Measurements from ENCODE around the gene RBMS3. TPM values are rescaled to one million over a fixed set of nuclear protein-coding genes. Genes with fewer than 3 reads are reported as not detected.

The RBMS3 gene
- total RNA-seq, 3 donors from 2014 or later, result 0.81 to 1.9 (median 1.1) TPM

DNA sequence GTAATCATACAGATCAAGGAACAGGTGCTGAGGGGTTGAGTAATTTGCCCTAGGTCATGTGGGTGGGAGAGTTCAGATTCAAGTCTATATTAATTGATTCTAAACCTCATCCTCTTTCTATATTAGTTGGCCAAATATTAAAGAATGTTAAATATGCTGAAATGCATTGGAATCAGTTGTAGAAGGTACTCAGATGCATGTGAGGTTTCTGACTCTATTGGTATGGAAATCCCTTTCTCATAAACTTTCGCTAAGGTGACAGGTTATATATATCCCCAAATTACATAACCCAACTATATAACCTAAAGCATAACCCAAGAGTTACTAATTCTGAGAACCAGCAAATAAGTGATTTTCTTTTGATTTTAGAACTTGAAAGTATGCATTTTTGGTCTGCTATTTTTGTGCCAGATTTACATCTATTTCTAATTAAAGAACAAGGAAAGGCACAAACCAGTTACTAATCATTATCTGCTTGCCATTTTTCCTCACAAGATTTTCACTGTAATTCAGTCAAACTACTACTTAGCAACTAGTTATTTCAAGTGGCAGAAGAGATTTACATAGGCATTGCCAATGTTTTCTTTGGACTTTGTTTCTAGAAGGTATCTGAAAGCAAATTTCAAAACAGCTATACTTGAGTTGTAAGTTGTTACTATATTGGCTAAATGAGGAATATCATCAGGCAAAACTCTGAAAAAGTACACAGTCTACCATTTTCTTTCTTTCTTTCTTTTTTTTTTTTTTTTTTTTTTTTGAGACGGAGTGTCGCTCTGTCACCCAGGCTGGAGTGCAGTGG is 201.3 kb downstream of the RBMS3 start:
- ATAC-seq (no peak), DNase-seq (no peak)
- Mint-ChIP-seq H3K4me1 (ENCODE audit: low read depth) (no peaks in the 10 kb centered on the region), H3K9me3 (no peaks in the 10 kb centered on the region), H3K36me3 (ENCODE audit: insufficient read depth) (no peaks in the 10 kb centered on the region), H3K4me3 (no peak overlapping the region), H3K27me3 (ENCODE audit: low read depth) (no peaks in the 10 kb centered on the region)

GRCh38 chr3:29484633-29485032 is 203.8 kb downstream of the RBMS3 start:
- H3K4me1 Mint-ChIP-seq (ENCODE audit: low read depth), result no peaks in the 10 kb centered on the region
- peaks cover 2% of the 10 kb centered on the region for H3K36me3 Mint-ChIP-seq (ENCODE audit: insufficient read depth)

DNA sequence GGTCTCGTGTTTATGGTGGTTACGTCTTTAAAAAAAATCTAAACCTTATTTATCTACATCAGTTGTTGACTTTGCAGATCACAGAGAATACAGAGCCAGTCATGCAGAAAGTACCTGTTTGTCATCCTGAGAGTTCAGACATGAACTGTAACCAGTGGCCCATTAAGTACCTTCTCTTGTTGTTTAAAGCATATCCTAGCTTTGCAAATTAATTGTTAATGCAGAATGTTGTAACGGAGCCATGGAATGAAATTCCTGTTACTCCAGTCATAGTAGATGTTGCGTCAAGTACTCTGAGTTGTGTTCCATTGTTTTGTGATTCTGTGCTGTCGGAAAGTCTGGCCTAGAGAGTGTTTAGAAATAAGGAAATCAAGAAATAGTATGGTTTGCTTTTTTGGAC is 205.2 kb downstream of the RBMS3 start:
- no peak for ATAC-seq
- H3K36me3 Mint-ChIP-seq (ENCODE audit: insufficient read depth), result peaks cover 2% of the 10 kb centered on the region
- H3K9me3 Mint-ChIP-seq, result peaks cover 5% of the 10 kb centered on the region
- H3K27me3 Mint-ChIP-seq (ENCODE audit: low read depth), result no peaks in the 10 kb centered on the region
- no peaks in the 10 kb centered on the region for H3K4me1 Mint-ChIP-seq (ENCODE audit: low read depth)
- DNase-seq, result no peak
- no peak overlapping the region for H3K4me3 Mint-ChIP-seq

More at GRCh38 chr3:29484633-29485032, 203.8 kb downstream of the RBMS3 start:
- Mint-ChIP-seq H3K4me3 (no peak overlapping the region), H3K27me3 (ENCODE audit: low read depth) (no peaks in the 10 kb centered on the region), H3K9me3 (no peaks in the 10 kb centered on the region)
- ATAC-seq, result no peak
- DNase-seq, result no peak

- Mint-ChIP-seq H3K36me3 (ENCODE audit: insufficient read depth) (peaks cover 2% of the 10 kb centered on the region), H3K4me3 (no peak overlapping the region), H3K27me3 (ENCODE audit: low read depth) (no peaks in the 10 kb centered on the region), H3K9me3 (peaks cover 5% of the 10 kb centered on the region), H3K4me1 (ENCODE audit: low read depth) (no peaks in the 10 kb centered on the region)
- DNase-seq (no peak), ATAC-seq (no peak)
Measured at GRCh38 chr3:29486917-29487316, 206.0 kb downstream of the RBMS3 start.

GRCh38 chr3:29488922-29489321 is 208.1 kb downstream of the RBMS3 start:
- Mint-ChIP-seq H3K4me1 (ENCODE audit: low read depth) (no peaks in the 10 kb centered on the region), H3K27me3 (ENCODE audit: low read depth) (no peaks in the 10 kb centered on the region), H3K36me3 (ENCODE audit: insufficient read depth) (peaks cover 2% of the 10 kb centered on the region), H3K9me3 (peaks cover 10% of the 10 kb centered on the region), H3K4me3 (no peak overlapping the region)
- no peak for ATAC-seq
- no peak for DNase-seq

- no peak for ATAC-seq
- H3K9me3 Mint-ChIP-seq, result peaks cover 10% of the 10 kb centered on the region
- no peak for DNase-seq
- no peak overlapping the region for H3K4me3 Mint-ChIP-seq
- peaks cover 2% of the 10 kb centered on the region for H3K36me3 Mint-ChIP-seq (ENCODE audit: insufficient read depth)
- no peaks in the 10 kb centered on the region for H3K4me1 Mint-ChIP-seq (ENCODE audit: low read depth)
- H3K27me3 Mint-ChIP-seq (ENCODE audit: low read depth), result no peaks in the 10 kb centered on the region
Measured at GRCh38 chr3:29493109-29493508, 212.2 kb downstream of the RBMS3 start.

DNA sequence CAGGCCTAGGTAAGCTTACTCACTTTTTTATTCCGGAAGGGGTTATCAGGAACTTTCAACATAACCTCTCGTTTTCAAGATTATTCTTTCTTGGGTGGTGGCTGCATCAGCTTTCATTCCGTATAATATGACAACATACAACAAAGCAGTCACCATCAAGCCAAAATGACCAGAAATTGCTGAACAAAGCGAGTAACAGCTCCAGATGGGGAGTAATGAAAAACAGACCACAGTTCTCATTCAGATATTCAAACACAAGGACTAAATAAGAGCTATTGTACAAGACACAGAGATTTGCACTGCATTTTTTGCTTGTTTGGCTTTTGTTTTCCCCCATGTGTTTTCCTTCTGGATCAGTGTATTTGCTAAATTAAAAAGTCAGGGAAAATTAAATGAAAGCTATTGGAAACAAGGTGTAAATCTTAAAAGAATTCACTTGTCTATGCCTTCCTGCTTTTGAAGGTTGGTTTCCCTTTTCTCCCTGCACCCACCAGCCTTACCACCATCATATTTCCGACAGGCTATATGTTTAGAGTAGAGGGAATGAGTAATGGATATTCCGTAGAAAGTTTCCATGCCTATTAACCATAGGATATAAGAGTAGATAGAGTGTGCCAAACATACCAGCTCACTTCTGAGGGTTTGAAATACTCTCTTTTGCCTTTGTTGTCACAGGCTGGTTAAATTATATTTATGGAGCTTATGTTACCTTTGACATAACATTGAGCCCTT is 213.6 kb downstream of the RBMS3 start:
- H3K36me3 Mint-ChIP-seq (ENCODE audit: insufficient read depth), result peaks cover under 1% of the 10 kb centered on the region
- DNase-seq (no peak), ATAC-seq (no peak)
- no peaks in the 10 kb centered on the region for H3K4me1 Mint-ChIP-seq (ENCODE audit: low read depth)
- H3K27me3 Mint-ChIP-seq (ENCODE audit: low read depth), result no peaks in the 10 kb centered on the region
- H3K9me3 Mint-ChIP-seq, result peaks cover 10% of the 10 kb centered on the region
- H3K4me3 Mint-ChIP-seq, result no peak overlapping the region

GRCh38 chr3:29497282-29497681 is 216.4 kb downstream of the RBMS3 start:
- no peak overlapping the region for H3K4me3 Mint-ChIP-seq
- no peaks in the 10 kb centered on the region for H3K4me1 Mint-ChIP-seq (ENCODE audit: low read depth)

GRCh38 chr3:29502771-29503170 is 221.9 kb downstream of the RBMS3 start:
- Mint-ChIP-seq H3K4me3 (no peak overlapping the region), H3K27me3 (ENCODE audit: low read depth) (no peaks in the 10 kb centered on the region), H3K36me3 (ENCODE audit: insufficient read depth) (no peaks in the 10 kb centered on the region), H3K9me3 (no peaks in the 10 kb centered on the region), H3K4me1 (ENCODE audit: low read depth) (no peaks in the 10 kb centered on the region)
- ATAC-seq, result no peak
- DNase-seq, result no peak

More at GRCh38 chr3:29497282-29497681, 216.4 kb downstream of the RBMS3 start:
- ATAC-seq (no peak), DNase-seq (no peak)
- H3K36me3 Mint-ChIP-seq (ENCODE audit: insufficient read depth), result no peaks in the 10 kb centered on the region
- H3K27me3 Mint-ChIP-seq (ENCODE audit: low read depth), result no peaks in the 10 kb centered on the region
- peaks cover 3% of the 10 kb centered on the region for H3K9me3 Mint-ChIP-seq

- Mint-ChIP-seq H3K27me3 (ENCODE audit: low read depth) (no peaks in the 10 kb centered on the region), H3K4me1 (ENCODE audit: low read depth) (no peaks in the 10 kb centered on the region), H3K4me3 (no peak overlapping the region), H3K9me3 (no peaks in the 10 kb centered on the region), H3K36me3 (ENCODE audit: insufficient read depth) (no peaks in the 10 kb centered on the region)
- ATAC-seq, result no peak
- no peak for DNase-seq
Measured at GRCh38 chr3:29503314-29503713, 222.4 kb downstream of the RBMS3 start.

DNA sequence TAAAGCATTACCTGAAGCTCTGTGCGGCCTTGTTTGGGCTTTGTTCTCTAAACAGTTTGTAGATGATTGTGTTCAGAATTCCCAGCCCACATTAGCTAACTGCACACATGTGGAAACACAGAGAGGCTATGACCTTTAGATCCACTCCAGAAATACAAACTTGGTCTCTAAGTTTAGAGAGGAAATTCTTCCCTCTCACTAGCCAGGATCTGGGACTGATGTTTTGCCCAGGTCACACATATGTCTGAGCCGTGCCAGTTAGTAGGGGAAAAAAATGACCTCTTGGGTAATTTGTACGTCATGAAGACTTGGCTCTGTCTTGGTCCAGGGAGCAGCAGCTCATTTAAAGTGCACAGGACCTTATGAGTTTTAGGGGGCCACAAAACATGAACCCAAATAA is 223.1 kb downstream of the RBMS3 start:
- H3K27me3 Mint-ChIP-seq (ENCODE audit: low read depth), result no peaks in the 10 kb centered on the region
- no peaks in the 10 kb centered on the region for H3K9me3 Mint-ChIP-seq
- no peak overlapping the region for H3K4me3 Mint-ChIP-seq
- H3K4me1 Mint-ChIP-seq (ENCODE audit: low read depth), result no peaks in the 10 kb centered on the region
- DNase-seq, result no peak
- ATAC-seq, result no peak
- no peaks in the 10 kb centered on the region for H3K36me3 Mint-ChIP-seq (ENCODE audit: insufficient read depth)

DNA sequence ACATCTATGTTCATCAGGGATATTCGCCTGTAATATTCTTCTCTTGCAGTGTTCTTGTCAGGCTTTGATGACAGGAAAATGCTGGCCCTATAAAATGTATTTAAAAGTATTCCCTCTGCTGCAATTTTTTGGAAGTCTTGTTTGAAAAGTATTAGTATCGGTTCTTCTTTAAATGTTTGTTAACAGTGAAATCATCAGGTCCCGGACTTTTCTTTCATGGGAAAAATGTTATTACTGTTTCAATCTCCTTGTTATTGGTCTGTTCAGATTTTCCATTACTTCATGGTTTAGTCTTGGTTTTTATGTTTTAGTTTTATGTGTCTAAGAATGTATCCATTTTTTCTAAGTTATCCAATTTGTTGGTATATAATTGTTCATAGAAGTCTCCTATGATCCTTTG is 225.6 kb downstream of the RBMS3 start:
- ATAC-seq, result no peak
- Mint-ChIP-seq H3K4me1 (ENCODE audit: low read depth) (no peaks in the 10 kb centered on the region), H3K36me3 (ENCODE audit: insufficient read depth) (no peaks in the 10 kb centered on the region), H3K27me3 (ENCODE audit: low read depth) (peaks cover 3% of the 10 kb centered on the region), H3K9me3 (no peaks in the 10 kb centered on the region), H3K4me3 (no peak overlapping the region)
- no peak for DNase-seq

DNA sequence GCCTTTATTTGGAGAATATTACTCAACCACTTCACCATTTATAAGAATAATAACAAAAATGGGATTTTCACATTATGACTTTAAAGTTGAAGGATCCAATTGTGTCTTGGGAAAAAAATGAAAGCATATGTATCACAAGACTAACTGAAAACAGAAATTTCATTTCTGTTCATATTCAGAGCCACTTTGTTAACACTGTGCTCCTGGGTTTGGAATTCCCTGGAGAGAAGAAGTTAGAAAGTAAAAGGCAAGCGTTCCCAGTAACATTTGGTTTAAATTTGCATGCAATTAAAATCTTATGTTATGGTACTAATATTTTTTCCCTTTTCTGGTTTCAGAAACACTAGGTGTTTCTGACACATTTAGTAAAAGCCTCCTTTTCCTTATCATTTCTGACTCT is 230.8 kb downstream of the RBMS3 start:
- Mint-ChIP-seq H3K4me1 (ENCODE audit: low read depth) (no peaks in the 10 kb centered on the region), H3K27me3 (ENCODE audit: low read depth) (peaks cover 3% of the 10 kb centered on the region)

DNA sequence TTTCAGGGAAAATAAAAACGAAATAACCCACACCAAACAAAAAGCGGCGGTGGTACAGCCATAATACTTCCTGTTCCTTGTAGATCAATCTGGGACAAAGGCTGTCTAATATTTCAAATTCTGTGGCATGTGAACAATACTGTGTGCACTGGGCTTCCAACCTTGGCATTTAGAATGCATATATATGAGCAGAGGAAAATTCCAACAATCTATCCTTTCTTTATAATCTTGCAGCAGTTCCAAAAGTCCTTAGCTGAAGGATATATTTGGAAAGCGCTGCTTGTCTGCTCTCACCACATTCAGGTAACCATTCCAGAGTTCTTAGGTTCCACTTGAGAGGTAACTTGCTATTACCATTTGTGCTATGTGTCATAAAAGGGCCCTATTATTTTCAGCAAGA is 231.8 kb downstream of the RBMS3 start:
- Mint-ChIP-seq H3K4me1 (ENCODE audit: low read depth) (no peaks in the 10 kb centered on the region), H3K4me3 (no peak overlapping the region), H3K36me3 (ENCODE audit: insufficient read depth) (no peaks in the 10 kb centered on the region), H3K9me3 (no peaks in the 10 kb centered on the region), H3K27me3 (ENCODE audit: low read depth) (peaks cover 3% of the 10 kb centered on the region)
- ATAC-seq, result no peak
- no peak for DNase-seq

More for the DNA sequence above, 230.8 kb downstream of the RBMS3 start:
- no peaks in the 10 kb centered on the region for H3K36me3 Mint-ChIP-seq (ENCODE audit: insufficient read depth)
- ATAC-seq, result no peak
- H3K4me3 Mint-ChIP-seq, result no peak overlapping the region
- no peak for DNase-seq
- H3K9me3 Mint-ChIP-seq, result no peaks in the 10 kb centered on the region

DNA sequence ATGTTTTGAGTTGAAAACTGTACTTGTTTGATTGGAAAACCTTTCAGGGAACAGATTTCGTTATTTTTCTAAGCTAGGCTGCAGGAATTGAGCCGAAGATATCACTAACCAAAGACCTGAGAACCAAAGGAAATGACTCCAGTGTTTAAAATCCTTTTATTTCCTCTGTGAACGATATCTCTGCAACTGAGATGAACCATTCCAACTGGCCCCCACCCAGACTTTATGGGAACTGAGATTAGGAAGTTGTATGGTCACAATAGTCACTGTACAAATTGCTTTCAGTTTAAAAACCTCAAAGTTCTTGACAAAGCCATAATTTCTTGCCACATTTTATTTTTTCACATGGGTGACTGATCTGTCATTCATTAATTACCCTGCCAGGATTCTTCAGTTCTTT is 232.4 kb downstream of the RBMS3 start:
- no peaks in the 10 kb centered on the region for H3K4me1 Mint-ChIP-seq (ENCODE audit: low read depth)
- no peak for DNase-seq
- no peaks in the 10 kb centered on the region for H3K9me3 Mint-ChIP-seq
- no peak overlapping the region for H3K4me3 Mint-ChIP-seq
- peaks cover 3% of the 10 kb centered on the region for H3K27me3 Mint-ChIP-seq (ENCODE audit: low read depth)
- ATAC-seq, result no peak
- H3K36me3 Mint-ChIP-seq (ENCODE audit: insufficient read depth), result no peaks in the 10 kb centered on the region

Measured in activated T-cell treated with anti-CD3 and anti-CD28 coated beads, Interleukin-2, amount 50 U/mL, for 4 hours (primary cell).